ENCODE data around the gene FAM20B.
"Not testable (repeated sequence)": the region's sequence is repeated elsewhere in the genome, so short reads cannot be mapped to it uniquely, and the experiment has no call there.

The FAM20B gene

GRCh38 chr1:179021873-179022272 is 3.8 kb upstream of the FAM20B start:
- peak overlapping the region in 1 of 21 experiments; percentile 19 for H3K27ac ChIP-seq
- H3K4me3 ChIP-seq, result peak overlapping the region in 1 of 7 experiments; percentile 0

GRCh38 chr1:179023946-179024650 is 1.6 kb upstream of the FAM20B start:
- no peak overlapping the region for H3K27ac ChIP-seq

GRCh38 chr1:179025975-179026812 is 500 bp downstream of the FAM20B start:
- Histone ChIP-seq H3K27ac (peak overlapping the region; percentile 71 to 99 (median 92)), H3K4me3 (peak overlapping the region; percentile 69 to 99 (median 85))

More at GRCh38 chr1:179023946-179024650, 1.6 kb upstream of the FAM20B start:
- H3K4me3 ChIP-seq, result no peak overlapping the region

DNA sequence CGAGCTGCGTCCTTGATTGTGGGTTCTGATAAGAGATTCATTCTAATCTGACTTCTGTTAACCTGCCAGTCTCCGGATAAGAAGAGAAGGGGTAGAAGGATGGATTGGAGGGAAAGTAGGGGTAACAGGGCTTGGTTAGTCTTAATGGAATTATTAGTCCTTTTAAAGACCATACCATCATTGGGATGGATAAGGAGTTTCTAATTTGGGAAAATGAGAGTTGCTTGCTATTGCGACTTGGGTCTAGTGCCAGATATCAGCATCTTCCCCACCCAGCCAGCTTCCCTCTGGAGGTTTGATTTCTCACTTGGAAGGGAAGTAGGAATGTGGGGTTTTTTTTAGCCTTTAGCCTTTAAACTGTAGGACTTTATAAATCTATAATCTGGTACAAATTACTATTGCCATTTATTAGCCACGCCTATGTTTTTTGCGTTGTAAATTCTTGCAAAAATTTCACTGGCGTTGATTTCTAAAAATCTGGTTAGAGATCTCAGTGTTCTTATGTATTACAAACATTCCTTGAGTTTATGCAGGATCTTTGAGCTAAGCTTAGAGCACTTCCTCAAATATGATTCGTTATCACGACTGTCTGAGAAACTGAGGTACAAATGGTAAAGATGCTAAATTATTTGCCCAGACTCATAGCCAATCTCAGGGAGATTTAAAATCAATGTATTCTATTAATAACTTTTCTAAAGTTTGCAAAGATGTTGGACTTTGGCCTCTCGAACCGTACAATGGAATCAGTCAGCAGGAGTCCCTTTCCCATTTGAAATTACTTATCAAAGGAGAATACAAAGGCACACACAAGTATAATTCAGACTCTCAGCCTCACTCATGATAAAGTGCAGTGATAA is 1.3 kb downstream of the FAM20B start:
- Histone ChIP-seq H3K27ac (peak overlapping the region in 20 of 21 experiments; percentile 78 to 99 (median 92)), H3K4me3 (peak overlapping the region; percentile 69 to 99 (median 85))

DNA sequence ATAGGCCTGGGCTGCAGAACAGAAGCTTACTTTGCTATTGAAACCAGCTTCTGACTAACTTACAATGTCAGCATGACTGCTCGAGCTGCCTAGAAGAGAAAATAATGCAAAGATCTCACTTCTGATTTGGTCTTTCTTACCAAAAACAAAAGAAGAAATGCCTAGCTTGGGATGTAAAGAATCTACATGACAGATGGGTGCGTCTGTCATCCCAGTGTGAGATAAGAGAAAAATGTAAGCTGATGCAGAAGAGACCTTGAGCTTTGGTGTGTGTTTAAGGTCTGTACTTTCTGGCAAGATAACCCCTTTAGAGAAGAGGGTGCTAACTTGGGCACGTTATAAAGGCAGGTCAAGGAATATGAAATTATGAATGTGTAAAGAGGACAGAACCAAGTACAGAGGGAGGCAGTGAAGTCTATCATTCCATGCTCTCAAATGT is 3.6 kb downstream of the FAM20B start:
- H3K27ac ChIP-seq, result no peak overlapping the region
- no peak overlapping the region for H3K4me3 ChIP-seq

DNA sequence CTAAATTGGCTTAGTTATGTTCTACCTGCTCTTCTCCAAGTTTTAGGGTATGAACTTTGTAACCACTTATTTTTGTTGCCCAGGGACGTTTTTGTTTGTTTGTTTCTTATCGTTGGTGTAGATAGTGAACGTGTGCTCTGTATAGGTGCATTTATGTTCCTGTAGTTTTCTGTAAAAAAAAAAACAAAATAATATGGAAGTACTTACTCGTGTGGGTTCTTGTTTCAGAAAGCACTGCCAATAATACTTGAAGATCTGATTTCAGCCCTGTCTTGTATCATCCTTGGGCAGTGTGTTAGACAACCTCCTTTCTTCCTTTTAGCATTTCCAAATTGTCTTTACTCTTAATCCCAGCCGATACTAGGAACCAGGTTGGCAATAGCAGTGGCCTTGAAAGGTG is 4.4 kb downstream of the FAM20B start:
- H3K4me3 ChIP-seq, result no peak overlapping the region

DNA sequence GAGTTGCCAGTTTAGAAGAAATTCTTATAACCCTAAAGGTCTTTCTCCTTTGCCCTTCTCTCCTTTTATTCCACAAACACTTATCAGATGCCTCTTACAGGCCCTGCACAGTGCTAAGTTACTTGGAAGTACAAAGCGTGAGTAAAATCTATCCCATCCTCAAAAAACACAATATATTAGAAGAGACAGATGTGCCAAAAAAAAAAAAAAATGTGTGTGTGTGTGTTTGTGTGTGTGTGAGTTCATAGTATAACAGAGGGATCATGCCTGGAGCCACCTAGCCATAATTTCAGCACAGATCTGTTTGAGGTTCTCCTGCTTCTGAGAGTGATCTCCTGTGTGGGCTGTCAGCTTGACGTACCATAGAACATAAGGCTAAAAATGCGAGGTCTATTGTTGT is 5.0 kb downstream of the FAM20B start:
- H3K27ac ChIP-seq, result no peak overlapping the region
- no peak overlapping the region for H3K4me3 ChIP-seq

More for the DNA sequence above, 4.4 kb downstream of the FAM20B start:
- no peak overlapping the region for H3K27ac ChIP-seq

DNA sequence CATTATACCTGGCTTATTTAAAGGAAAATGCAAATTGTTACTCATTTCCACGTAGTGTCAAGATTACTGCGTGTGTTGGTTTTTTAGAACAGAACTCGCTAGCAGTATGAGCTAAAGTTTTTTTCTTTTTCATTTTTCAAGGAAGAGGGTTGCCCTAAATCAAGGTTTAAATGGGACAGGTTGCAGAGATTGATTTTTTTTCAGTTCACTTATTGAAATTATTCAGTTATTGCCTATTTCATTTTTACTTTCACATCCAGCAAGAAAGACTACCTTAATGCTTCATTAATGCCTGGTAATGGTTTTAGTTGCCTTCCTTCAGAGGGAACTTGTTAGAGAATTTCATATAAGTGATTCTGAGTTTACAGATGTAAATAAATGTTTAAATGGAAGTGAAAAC is 5.6 kb downstream of the FAM20B start:
- Histone ChIP-seq H3K4me3 (no peak overlapping the region), H3K27ac (no peak overlapping the region)

- Histone ChIP-seq H3K4me3 (no peak overlapping the region), H3K27ac (peak overlapping the region in 1 of 21 experiments; percentile 14)
Observed at GRCh38 chr1:179031855-179032513, 6.3 kb downstream of the FAM20B start.

- Histone ChIP-seq H3K4me3 (no peak overlapping the region), H3K27ac (no peak overlapping the region)
Observed at GRCh38 chr1:179034720-179035119, 9.0 kb downstream of the FAM20B start.

DNA sequence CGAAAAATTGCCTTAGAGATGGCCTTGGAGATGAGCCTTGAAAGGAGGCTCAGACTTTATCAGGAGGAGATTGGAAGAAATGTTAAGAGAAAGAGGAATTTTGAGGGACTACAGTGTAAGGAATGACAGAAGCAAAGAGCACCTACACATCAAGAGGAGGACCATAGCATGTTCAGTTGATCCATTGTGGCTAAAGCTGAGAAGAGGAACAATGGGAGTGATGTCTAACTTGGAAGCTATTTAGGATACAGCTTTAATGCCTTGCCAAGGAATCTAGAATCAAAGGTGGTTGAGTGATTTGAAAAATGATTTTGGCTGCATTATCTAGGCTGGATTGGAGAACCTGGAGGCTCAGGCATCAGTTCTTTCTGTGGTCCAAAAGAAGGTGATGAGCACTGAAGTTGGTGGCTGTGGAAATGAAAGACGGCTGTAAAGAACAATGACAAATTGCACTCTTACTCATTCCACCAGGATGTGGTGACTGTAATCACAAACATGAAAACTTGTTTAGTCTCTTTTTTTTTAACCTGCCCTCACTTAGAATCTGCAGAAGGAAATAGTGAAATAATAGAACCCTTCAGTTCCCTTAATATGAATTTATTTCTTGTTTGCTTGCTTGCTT is 11.3 kb downstream of the FAM20B start:
- Histone ChIP-seq H3K27ac (no peak overlapping the region), H3K4me3 (no peak overlapping the region)

GRCh38 chr1:179038528-179039281 is 13.0 kb downstream of the FAM20B start:
- H3K27ac ChIP-seq, result no peak overlapping the region

GRCh38 chr1:179039502-179040174 is 13.9 kb downstream of the FAM20B start:
- H3K4me3 ChIP-seq, H3K27ac ChIP-seq: not testable (repeated sequence)

More at GRCh38 chr1:179038528-179039281, 13.0 kb downstream of the FAM20B start:
- no peak overlapping the region for H3K4me3 ChIP-seq

DNA sequence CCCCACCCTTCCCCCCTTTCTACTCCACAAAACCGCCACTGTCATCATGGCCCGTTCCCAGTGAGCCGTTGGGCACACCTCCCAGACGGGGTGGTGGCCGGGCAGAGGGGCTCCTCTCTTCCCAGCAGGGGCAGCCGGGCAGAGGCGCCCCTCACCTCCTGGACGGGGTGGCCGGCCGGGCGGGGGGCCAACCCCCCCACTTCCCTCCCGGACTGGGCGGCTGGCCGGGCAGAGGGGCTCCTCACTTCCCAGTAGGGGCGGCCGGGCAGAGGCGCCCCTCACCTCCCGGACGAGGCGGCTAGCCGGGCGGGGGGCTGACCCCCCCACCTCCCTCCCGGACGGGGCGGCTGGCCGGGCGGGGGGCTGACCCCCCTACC is 14.5 kb downstream of the FAM20B start:
- H3K27ac ChIP-seq, H3K4me3 ChIP-seq: not testable (repeated sequence)

DNA sequence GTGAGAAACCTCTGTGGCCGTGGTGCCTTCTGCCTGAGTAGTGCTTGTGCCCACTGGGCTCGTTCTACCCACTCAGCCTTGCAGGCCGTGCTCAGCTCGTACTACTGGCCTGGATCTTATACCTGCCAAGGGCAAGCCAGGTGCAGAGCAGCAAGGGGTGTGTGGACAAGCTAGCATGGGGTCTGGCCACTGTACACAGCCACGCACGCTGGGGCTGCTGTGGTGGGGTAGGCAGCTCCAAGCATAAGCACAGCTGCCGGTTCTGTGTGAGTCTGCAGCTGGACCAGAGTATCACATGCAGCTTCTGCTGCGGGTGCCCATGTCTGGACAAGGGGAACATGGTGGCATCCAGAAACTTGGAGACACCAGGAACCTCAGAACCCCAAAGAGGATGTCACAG is 16.4 kb downstream of the FAM20B start:
- Histone ChIP-seq H3K27ac (no peak overlapping the region), H3K4me3 (no peak overlapping the region)

- Histone ChIP-seq H3K27ac (no peak overlapping the region), H3K4me3 (no peak overlapping the region)
Observed at GRCh38 chr1:179042700-179043099, 17.0 kb downstream of the FAM20B start.

GRCh38 chr1:179043266-179043665 is 17.6 kb downstream of the FAM20B start:
- Histone ChIP-seq H3K27ac (no peak overlapping the region), H3K4me3 (no peak overlapping the region)

GRCh38 chr1:179043907-179044306 is 18.2 kb downstream of the FAM20B start:
- Histone ChIP-seq H3K27ac (no peak overlapping the region), H3K4me3 (no peak overlapping the region)
